ENCODE measurements around the gene NHLH2.
A peak's percentile ranks its signal among the peaks of the same experiment; 100 is the strongest.

Gene NHLH2

GRCh38 chr1:115838431-115839028, 2.4 kb downstream of the NHLH2 start:
- no peak for DNase-seq (ENCODE audit: low read depth)

DNA sequence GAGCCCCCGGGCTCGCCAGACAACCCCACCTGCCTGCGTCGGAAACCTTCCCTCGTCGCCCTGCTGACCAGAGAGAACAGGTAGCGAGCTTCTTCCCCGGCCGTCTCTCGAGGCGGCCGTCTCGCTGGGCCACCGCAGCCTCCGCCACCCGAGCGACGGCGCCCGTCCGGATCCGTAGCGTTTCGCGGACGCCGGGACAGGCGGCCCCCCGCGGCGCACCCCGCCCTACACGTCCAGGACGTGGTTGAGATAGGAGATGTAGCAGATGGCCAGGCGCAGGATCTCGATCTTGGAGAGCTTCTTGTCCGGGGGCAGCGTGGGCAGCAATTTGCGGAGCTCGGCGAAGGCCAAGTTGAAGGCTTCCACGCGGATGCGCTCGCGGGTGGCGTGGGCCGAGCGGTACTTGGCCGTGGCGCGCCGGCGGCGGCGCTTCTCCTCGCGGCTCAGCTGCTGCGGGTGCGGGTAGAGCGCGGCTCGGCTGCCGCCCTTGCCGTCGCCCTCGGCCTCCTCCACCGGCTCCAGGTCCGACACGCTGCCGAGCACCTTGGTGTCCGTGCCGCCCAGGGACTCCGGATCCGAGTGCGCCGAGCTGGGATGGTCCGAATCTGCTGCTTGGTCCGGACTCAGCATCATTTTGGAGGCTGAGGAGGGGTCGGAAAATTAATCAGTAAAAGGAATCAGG, 3.0 kb downstream of the NHLH2 start:
- DNase-seq (ENCODE audit: low read depth), result no peak

GRCh38 chr1:115837341-115837739, 3.6 kb downstream of the NHLH2 start:
- DNase-seq (ENCODE audit: low read depth), result no peak

GRCh38 chr1:115833856-115834255, 7.1 kb downstream of the NHLH2 start:
- DNase-seq (ENCODE audit: low read depth), result no peak

- no peak for DNase-seq (ENCODE audit: low read depth)
Observed at GRCh38 chr1:115832651-115833050, 8.3 kb downstream of the NHLH2 start.

DNA sequence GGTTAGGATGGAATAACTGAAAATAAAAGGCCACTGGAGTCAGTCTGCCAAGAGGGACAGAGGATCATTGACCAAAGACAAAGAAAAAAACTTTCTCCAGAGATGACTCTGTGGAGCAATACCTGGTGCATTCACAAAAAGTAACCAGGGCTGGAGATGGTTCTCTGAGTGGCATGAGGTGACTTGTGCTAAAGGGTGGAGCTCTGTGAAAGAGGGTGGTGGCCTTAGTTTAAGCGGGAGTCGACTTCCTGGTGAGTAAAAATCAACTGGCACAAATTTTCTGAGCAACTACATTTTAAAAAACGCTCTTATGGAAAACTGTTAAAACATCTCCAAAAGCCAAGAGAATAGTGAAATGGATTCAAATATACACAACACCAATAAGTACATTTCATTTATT, 10.0 kb downstream of the NHLH2 start:
- no peak for DNase-seq (ENCODE audit: low read depth)

GRCh38 chr1:115829947-115830346, 11.0 kb downstream of the NHLH2 start:
- no peak for DNase-seq (ENCODE audit: low read depth)

GRCh38 chr1:115829023-115829674, 11.8 kb downstream of the NHLH2 start:
- peak; percentile 94 for DNase-seq (ENCODE audit: low read depth)

GRCh38 chr1:115828101-115829022, 12.6 kb downstream of the NHLH2 start:
- DNase-seq (ENCODE audit: low read depth), result no peak

DNA sequence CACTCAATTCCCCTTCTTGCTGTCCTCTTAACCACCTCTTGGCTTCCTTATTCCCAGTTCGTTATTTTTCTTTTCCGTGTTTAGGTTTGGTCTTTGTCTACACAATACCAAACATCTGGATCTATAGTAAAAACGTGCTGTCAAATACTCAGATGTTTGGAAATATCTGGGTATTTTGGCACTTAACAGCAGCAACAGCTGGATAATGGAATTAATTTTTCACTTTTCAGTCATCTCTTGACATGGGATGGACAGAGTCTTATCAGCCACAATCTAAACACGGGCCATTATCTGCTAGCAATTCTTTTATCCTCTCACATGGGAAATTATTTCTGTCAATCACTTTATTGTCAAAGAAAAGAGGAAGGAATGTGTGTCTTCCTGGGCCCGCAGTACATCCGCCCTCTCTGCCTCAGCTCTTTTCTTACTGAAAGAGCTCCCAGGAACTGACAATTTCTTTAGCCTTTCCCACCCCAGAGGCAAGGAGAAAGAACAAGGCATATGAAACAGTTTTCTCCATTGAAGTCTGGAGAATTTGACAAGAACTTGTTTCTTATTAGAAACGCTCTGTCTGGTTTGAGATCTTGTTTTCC, 13.4 kb downstream of the NHLH2 start:
- no peak for DNase-seq (ENCODE audit: low read depth)

- no peak for DNase-seq (ENCODE audit: low read depth)
Observed at GRCh38 chr1:115826628-115827027, 14.3 kb downstream of the NHLH2 start.

DNA sequence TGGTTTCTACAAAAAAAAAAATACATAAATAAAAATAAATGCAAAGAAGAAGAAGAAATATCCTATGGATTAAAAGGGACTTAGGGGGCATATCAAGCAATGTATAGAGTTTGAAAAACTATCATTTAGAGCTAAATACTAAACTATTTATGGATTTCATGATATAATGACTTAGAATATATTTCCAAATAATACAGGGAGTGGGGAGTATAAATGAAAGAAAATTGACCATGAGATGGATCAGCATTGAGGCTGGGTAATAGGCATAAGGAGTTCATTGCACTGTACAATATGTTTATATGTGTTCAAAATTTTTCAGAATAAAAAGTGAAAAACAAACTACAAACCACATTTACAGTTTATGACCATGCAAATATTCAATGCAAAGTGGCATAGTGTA, 18.8 kb downstream of the NHLH2 start:
- no peak for DNase-seq (ENCODE audit: low read depth)

- no peak for DNase-seq (ENCODE audit: low read depth)
Observed at GRCh38 chr1:115815694-115816093, 25.2 kb downstream of the NHLH2 start.

DNA sequence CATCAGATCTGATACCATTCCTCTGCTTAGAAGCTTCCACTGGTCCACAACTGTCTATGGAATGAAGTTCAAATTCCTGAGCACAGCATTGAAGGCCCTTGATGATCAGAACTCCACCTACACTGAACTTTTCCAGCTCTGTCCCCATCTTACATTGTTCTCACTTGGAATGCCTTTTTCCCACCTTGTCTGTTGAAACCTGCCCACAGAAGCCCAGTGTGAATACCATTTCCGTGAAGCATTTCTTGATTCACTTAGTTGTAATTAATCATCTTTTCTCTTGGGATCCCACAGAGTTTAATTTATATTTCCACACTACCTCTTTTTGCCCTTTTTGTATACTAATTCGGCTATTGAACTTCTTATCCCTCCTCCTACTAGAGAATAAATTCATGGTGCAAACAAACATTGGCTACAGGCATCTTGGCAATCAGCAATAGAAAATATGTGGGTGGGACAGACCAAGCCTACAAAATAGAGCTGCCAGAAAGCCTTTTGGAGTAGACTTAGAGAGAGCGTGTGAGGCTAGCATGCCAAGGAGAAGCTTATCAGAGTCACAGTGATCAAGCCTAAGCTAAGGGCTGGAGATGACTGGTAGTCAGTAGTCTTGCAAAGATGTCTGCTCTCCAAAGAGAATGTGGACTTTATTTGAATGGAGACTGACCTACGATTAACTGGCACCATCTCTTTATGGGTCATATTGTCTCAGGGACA, 26.1 kb downstream of the NHLH2 start:
- DNase-seq (ENCODE audit: low read depth), result no peak

- DNase-seq (ENCODE audit: low read depth), result no peak
Observed at GRCh38 chr1:115813727-115814126, 27.2 kb downstream of the NHLH2 start.

DNA sequence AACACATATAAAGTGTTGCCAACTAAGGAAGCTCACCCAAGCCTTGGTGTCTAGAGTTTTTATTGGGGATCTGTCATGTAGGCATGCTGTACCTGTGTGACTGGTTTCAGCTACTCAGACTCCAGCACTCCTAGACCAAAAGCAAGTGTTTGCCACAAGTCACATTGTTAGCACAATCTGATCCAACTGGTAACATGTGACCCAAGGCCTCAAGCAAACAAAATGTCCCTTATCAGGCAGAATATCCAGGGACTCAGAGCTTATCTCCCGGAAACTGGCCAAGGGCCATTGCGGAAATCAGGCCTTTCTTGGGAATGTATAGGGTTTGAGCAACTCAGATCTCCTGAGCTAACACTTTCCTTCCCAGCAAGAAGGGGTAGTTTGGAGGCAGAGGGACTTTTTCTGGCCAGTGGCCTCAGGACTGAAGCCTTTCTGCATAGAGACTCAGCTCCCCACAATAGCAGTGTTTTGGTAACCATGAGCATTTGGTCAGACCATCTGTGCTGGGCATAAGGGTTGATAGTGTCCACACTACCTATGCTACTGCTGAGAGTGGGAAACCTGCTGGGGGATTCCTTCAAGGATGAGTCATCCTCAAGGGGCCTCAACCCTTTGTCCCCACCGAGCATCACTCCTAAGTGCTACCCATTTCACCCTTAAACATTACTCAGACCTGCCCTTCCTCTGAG, 29.6 kb downstream of the NHLH2 start:
- no peak for DNase-seq (ENCODE audit: low read depth)

GRCh38 chr1:115810609-115811008, 30.3 kb downstream of the NHLH2 start:
- no peak for DNase-seq (ENCODE audit: low read depth)

GRCh38 chr1:115809847-115810246, 31.1 kb downstream of the NHLH2 start:
- no peak for DNase-seq (ENCODE audit: low read depth)

- no peak for DNase-seq (ENCODE audit: low read depth)
Observed at GRCh38 chr1:115809076-115809475, 31.9 kb downstream of the NHLH2 start.

DNA sequence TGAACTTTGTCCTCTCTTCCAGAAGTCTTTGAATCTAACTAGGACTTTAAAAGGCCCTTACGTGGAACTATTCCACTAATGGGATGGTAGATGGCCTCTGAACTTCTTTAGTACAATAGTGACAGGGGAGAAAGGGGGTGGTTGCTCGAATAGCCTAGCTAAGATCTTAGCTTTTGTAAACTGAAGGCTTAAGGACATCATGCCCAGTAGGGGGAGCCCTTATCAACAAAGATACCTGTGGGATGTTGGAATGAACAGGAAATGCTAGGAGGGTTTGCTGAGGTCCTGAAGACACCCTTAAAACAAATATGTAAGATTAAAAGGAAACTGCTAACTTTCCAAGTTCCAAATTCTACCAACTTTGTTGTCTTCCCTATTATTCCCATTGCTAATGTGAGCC, 33.2 kb downstream of the NHLH2 start:
- peak; percentile 59 for DNase-seq (ENCODE audit: low read depth)

DNA sequence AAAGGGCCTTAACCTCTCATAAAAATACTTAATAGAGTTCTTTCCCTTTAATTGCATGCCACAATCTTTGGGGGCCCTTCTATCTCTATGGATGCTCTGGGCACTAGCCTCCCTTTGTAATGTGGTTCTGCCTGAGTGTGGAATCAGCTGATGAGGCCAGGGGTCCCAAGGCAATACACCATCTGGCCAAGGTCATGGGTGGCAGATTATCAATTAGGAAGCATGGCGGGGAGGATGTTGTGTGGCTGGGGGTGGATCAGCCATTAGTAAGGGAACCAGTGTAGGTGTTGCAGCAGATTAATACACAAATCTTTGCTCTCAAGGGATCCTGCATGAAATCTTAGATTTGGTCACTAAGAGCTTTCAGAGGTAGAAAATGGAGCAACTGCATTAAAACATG, 35.3 kb downstream of the NHLH2 start:
- no peak for DNase-seq (ENCODE audit: low read depth)
